ENCODE measurements around the gene ZCRB1.
"Not testable (repeated sequence)": the region's sequence is repeated elsewhere in the genome, so short reads cannot be mapped to it uniquely, and the experiment has no call there.

The ZCRB1 gene
- 23.7 to 50.6 (median 32.4) reads per million in 3 experiments for total RNA-seq

GRCh38 chr12:42325653-42326474 is at the start of gene ZCRB1, which contains the start of gene PPHLN1:
ZCRB1 (minus strand) TSS chr12:42326094; CDS start chr12:42324102, 1,992 bp downstream.
PPHLN1 (plus strand) TSS chr12:42326167; CDS start chr12:42335903, 9,736 bp downstream.
- peak; percentile 72 for DNase-seq

- DNase-seq: no peak
Measured at GRCh38 chr12:42373669-42374068, 47.8 kb upstream of the ZCRB1 start.

DNA sequence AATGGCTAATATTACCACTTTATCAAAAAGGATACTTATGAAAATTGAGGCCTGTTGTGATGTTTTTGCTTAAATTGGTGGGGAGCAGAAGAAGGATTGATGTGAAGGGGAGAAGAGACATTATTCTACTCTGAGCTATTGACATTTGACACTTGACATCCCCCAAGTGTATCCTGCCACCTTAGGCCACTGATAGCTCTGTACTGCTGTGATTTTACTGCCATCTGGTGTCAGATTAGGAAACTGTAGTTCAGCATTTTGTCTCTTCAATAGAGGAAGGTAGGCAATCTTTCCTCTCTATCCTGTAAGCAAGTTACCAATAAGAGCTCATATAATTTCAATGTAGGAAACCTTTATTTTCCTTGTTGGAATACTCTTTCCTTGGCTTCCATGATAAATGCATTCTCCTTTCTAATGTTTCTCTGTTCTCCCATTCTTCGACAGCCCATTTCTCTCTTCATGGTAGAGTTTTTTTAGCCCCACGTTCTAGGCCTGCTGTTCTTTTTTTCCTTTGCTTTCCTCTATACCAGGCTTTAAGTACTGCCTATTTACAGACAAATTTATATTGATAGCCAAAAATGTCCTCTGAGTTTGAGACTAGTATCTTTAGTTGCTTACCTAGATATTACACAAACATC is 46.4 kb upstream of the ZCRB1 start:
- DNase-seq: peak; percentile 36

- DNase-seq: no peak
Measured at GRCh38 chr12:42370013-42370412, 44.1 kb upstream of the ZCRB1 start.

DNA sequence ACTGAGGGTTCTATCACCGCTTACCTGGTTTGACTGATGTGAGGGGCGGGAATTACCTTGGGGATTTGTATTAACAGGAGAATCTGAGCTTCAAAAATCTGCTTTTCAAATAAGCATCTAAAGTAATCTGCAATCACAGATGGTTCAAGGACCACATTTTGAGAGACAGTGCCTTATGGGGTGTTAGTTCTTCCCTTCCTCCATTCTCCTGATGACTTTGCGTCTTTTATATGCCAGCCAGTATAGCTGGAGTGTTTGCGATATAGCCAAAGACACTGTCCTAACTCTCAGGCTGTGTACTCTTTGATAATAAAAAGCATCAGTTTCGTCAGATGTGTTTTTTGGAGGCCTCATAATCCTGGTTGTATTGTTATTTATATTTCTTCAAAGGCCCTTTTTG is 39.6 kb upstream of the ZCRB1 start:
- no peak for DNase-seq

DNA sequence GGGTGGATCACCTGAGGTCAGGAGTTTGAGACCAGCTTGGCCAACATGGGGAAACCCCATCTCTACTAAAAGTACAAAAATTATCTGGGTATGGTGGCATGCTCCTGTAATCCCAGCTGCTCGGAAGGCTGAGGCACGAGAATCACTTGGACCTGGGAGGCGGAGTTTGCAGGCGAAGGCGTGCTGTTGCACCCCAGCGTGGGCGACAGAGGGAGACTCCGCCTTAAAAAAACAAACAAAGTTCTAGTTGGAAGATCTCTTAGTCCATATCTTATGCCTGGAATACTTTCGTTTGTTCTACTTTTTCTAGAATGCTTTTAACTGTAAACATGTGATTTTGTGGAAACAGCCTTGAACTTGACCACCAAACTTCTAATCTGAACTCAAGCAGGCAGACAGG is 38.8 kb upstream of the ZCRB1 start:
- no peak for DNase-seq

GRCh38 chr12:42362647-42363260 is 36.9 kb upstream of the ZCRB1 start:
- DNase-seq: no peak

- no peak for DNase-seq
Measured at GRCh38 chr12:42361909-42362646, 36.2 kb upstream of the ZCRB1 start.

GRCh38 chr12:42360747-42361403 is 35.0 kb upstream of the ZCRB1 start:
- no peak for DNase-seq

GRCh38 chr12:42356344-42356743 is 30.4 kb upstream of the ZCRB1 start:
- no peak for DNase-seq

DNA sequence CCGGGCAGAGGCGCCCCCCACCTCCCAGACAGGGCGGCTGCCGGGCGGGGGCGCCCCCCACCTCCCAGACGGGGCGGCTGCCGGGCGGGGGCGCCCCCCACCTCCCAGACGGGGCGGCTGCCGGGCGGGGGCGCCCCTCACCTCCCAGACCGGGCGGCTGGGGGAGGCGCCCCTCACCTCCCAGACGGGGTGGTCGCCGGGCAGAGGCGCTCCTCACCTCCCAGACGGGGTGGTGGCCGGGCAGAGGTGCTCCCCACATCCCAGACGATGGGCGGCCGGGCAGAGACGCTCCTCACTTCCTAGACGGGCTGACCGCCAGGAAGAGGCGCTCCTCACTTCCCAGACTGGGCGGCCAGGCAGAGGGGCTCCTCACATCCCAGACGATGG is 24.1 kb upstream of the ZCRB1 start:
- not testable (repeated sequence) for DNase-seq

GRCh38 chr12:42349119-42350020 is 23.5 kb upstream of the ZCRB1 start:
- DNase-seq: not testable (repeated sequence)

DNA sequence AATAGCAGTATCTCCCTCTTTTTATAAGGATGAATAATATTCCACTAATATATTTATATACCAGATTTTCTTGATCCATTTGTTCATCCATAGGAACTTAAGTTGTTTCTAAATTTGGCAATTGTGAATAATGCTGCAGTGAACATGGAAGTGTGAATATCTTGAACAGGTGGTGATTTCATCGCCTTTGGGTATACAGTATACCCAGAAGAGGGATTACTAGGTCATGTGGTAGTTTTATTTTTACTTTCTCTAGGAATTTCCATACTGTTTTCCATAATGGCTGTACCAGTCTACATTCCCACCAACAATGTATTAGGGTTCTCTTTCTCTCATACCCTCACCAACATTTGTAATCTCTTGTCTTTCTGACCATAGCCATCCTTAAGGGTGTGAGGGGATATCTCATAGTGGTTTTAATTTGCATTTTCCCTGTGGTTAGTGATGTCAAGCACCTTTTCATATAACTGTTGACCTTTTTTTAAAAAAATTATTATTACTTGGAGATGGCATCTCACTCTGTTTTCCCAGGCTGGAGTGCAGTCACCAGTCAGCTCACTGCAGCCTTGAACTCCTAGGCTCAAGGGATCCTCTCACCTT is 20.6 kb upstream of the ZCRB1 start:
- no peak for DNase-seq

- DNase-seq: no peak
Measured at GRCh38 chr12:42343721-42344120, 17.8 kb upstream of the ZCRB1 start.

DNA sequence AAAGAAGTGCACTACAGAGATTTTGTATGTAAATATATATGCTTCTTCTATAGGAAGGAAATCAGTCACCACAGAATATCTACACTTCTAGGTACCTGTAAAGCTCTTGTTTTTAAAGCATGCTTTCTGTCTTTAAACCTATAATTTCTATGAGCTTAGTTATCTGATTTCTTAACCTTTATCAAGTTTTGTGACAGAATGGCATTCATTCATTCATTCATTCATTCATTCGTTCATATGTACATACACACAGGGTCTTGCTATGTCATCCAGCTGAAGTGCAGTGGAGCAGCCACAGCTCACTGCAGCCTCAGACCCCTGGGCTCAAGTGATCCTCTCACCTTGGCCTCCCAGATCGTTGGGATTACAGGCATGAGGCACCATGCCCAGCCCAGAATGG is 16.1 kb upstream of the ZCRB1 start:
- no peak for DNase-seq

- DNase-seq: no peak
Measured at GRCh38 chr12:42338280-42338679, 12.4 kb upstream of the ZCRB1 start.

- no peak for DNase-seq
Measured at GRCh38 chr12:42336286-42336685, 10.4 kb upstream of the ZCRB1 start.

DNA sequence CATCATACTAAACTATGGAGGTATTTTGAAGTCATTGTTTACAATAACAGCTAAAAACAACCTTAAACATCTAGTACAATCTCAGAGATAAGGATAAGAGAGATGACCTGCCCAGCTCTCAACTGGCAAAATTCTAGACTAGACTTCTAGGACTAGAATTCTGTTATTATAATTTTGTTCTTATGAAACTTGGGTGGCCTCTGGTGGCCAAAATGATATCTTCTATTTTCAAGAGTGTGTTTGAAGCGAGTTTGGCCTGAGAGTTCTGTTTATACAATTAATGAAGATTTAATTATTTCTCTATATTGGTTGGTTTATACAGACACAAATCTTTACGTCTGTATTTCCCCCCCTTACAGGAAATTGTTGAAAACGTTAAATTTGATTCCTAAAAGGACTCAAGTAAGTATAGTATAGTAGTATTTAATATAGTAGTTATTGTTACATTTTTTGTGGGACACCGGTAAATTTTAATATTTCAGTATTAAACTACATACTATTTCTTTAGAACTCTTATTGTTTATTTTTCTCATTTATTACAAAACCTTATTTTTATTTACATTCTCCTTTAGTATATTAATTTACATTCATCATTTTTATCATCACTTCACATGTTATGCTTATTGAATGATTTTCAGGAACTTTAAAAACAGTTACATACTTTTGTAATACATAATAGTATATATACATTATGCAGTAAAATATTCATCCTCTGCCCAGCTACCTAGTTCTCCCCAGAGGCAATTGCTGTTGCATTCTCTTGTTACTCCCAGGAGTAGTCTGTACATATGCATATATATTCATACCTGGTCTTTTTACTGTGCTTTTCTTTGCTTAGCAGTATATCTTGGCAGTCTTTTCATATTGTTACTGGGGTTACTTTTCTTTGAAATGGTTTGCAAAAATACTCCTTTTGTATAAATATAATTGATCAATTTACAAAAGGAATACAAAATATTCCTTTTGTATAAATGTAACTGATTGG is 6.7 kb upstream of the ZCRB1 start:
- DNase-seq: peak; percentile 32

DNA sequence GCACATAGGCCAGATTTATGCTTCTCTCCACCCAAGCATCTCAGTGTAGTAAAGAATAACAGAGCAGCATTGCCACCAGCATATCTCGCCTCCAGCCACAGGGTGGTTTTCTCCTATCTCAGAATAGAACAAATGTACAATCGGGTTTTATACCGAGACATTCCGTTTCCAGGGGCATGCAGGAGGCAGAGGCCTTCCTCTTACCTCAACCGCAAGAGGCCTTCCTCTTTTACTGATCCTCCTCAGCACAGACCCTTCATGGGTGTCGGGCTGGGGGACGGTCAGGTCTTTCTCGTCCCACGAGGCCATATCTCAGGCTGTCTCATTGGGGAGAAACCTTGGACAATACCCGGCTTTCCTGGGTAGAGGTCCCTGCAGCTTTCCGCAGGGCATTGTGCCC is 4.2 kb upstream of the ZCRB1 start:
- not testable (repeated sequence) for DNase-seq

DNA sequence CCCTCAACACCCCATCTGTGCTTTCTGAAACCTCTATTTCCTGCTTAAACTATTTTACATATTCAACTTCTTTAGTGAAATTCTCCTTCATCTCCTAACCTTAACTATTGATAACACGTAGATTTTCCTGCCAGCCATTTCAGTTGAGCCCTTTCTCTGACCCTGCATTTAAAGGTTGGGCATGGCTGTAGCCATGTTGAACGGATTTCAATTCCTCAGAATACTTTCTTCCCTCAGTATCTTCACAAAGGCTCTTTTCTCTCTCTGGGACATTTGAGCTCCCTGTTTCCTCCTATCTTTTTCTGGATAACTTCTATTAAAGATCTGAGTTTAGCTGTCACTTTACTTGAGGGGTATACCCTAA is 1.3 kb upstream of the ZCRB1 start:
- DNase-seq: no peak

All from central memory CD4-positive, alpha-beta T cell (primary cell).